ENCODE data around the gene LSG1. TPM values are rescaled to one million over a fixed set of nuclear protein-coding genes. Genes with fewer than 3 reads are reported as not detected.

Gene LSG1
- total and polyA plus RNA-seq, 2 of the 13 experiments (the other 11 are each of a cell fraction or from before 2014, with no cell fraction given): 21.4 to 32.1 TPM

- TF ChIP-seq CERS6 (CRISPR knock-in tag; IDR thresholded peaks at IDR 0.05) (no peak), NFYC (CRISPR knock-in tag; IDR thresholded peaks at IDR 0.05) (no peak), NFE2L2 (IDR thresholded peaks at IDR 0.05; ENCODE audit: low read length) (no peak), E2F1 (CRISPR knock-in tag; IDR thresholded peaks at IDR 0.05) (no peak), GFI1 (CRISPR knock-in tag; IDR thresholded peaks at IDR 0.05; ENCODE audit: borderline replicate concordance) (0 out of 2 replicates have a peak, but pooled peaks have one; percentile 20), ZNF572 (CRISPR knock-in tag; IDR thresholded peaks at IDR 0.05) (no peak), NFE2 (CRISPR knock-in tag; IDR thresholded peaks at IDR 0.05) (no peak), CCDC6 (CRISPR knock-in tag; IDR thresholded peaks at IDR 0.05) (peak; percentile 85; the same call in 1 of the 2 replicates), HNRNPUL1 (IDR thresholded peaks at IDR 0.05; ENCODE audit: low read depth, low read length) (no peak), TCF7L2 (IDR thresholded peaks at IDR 0.05; ENCODE audit: low read depth, low read length) (no peak), PRDM15 (CRISPR knock-in tag; IDR thresholded peaks at IDR 0.05) (no peak), ETV6 (CRISPR knock-in tag; conservative IDR thresholded peaks at IDR 0.05) (peak; percentile 71; the same call in 1 of the 2 replicates), ZNF839 (CRISPR knock-in tag; IDR thresholded peaks at IDR 0.05; ENCODE audit: borderline replicate concordance) (no peak), ZNF234 (CRISPR knock-in tag; conservative IDR thresholded peaks at IDR 0.05) (no peak), ZKSCAN5 (CRISPR knock-in tag; IDR thresholded peaks at IDR 0.05) (no peak), MYNN (CRISPR knock-in tag; IDR thresholded peaks at IDR 0.05; ENCODE audit: low read depth) (no peak), ZFP1 (CRISPR knock-in tag; IDR thresholded peaks at IDR 0.05) (peak; percentile 26; the same call in 1 of the 2 replicates), ZNF790 (CRISPR knock-in tag; IDR thresholded peaks at IDR 0.05; ENCODE audit: borderline replicate concordance) (no peak), NKX3-1 (CRISPR knock-in tag; IDR thresholded peaks at IDR 0.05) (no peak), ZNF143 (CRISPR knock-in tag; IDR thresholded peaks at IDR 0.05) (no peak), ZBTB8A (CRISPR knock-in tag; IDR thresholded peaks at IDR 0.05; ENCODE audit: borderline replicate concordance, low read depth) (no peak), KAT2B (IDR thresholded peaks at IDR 0.05; ENCODE audit: borderline replicate concordance, low read depth, low read length) (no peak), ZNF12 (CRISPR knock-in tag; IDR thresholded peaks at IDR 0.05) (no peak)
- TF ChIP-seq, protein P1, sequence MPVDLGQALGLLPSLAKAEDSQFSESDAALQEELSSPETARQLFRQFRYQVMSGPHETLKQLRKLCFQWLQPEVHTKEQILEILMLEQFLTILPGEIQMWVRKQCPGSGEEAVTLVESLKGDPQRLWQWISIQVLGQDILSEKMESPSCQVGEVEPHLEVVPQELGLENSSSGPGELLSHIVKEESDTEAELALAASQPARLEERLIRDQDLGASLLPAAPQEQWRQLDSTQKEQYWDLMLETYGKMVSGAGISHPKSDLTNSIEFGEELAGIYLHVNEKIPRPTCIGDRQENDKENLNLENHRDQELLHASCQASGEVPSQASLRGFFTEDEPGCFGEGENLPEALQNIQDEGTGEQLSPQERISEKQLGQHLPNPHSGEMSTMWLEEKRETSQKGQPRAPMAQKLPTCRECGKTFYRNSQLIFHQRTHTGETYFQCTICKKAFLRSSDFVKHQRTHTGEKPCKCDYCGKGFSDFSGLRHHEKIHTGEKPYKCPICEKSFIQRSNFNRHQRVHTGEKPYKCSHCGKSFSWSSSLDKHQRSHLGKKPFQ (CRISPR knock-in tag; IDR thresholded peaks at IDR 0.05; ENCODE audit: insufficient replicate concordance): no peak
Observed at GRCh38 chr3:194671900-194672808, at the start of gene LSG1 (continued).

Measured in HepG2 (cell line).